ENCODE data around the gene C19orf38.

Gene C19orf38

DNA sequence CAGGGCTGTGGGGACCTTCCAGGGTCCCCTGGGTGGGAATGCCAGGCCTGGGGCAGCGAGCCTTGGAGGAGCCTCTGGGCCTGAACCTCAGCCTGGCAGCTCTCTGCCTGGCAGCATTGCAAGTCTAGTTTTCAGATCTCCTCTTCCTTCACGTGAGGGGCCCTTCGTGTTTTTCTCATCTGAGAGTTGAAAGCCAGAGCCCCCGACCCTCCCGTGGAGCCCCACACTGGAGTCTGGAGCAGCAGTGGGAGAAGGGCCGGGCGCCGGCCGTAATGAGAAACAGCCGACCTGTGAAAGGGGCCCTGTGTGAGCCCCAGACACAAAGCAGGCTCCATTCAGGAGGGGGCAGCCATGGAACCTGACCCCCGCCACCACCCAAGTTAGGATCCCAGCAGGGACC lies 31.5 kb upstream of the C19orf38 start:
- no peak for ATAC-seq
- TF ChIP-seq ESRRG (CRISPR knock-in tag; IDR thresholded peaks at IDR 0.05) (no peak), ZNF8 (CRISPR knock-in tag; IDR thresholded peaks at IDR 0.05) (no peak), ZNF565 (CRISPR knock-in tag; conservative IDR thresholded peaks at IDR 0.05; ENCODE audit: low read depth) (no peak), GLIS3 (CRISPR knock-in tag; IDR thresholded peaks at IDR 0.05) (no peak), OSR1 (CRISPR knock-in tag; IDR thresholded peaks at IDR 0.05) (no peak), TOX (CRISPR knock-in tag; IDR thresholded peaks at IDR 0.05; ENCODE audit: borderline replicate concordance) (no peak), ISL1 (CRISPR knock-in tag; IDR thresholded peaks at IDR 0.05) (no peak), ZNF70 (CRISPR knock-in tag; IDR thresholded peaks at IDR 0.05) (no peak), ARNTL (CRISPR knock-in tag; IDR thresholded peaks at IDR 0.05; ENCODE audit: borderline replicate concordance, low read depth) (no peak), ZFP3 (CRISPR knock-in tag; IDR thresholded peaks at IDR 0.05) (no peak)

DNA sequence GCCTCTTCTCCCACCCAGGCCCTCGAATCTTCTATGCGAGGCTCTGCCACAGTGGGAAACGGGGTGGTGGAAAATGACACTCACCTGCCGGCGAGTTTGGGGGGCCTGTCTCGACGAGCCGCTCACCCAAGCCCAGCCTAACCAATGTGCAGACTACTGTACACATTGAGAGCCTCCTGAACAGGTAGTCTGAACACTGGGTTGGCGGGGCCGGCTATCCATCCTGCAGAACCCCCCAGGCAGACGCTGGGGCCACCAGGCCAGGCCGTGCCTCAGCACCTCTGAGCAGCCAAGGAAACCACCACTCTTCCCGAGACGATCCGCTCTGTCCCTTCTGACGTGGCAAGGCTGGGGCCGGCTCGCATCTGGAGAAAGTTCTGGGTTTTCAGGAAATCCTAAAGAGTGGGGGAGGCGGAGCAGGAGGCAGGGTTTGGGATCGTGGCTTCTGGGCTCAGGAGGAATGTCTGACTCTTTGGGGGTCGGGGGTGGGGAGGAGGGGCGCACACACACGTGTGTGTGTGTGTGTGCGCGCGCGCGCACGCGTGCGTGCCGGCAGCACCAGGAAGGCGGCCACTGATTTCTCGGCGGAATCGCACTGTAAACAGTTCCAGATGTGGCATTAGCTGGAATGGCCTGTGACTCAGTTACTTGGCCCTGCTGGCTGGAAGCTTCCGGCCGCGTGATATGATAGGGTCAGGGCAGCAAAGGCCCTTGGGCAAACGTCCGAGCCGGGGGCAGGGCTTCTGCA lies 30.8 kb upstream of the C19orf38 start:
- ATAC-seq: peak; percentile 76
- TF ChIP-seq ZNF70 (CRISPR knock-in tag; IDR thresholded peaks at IDR 0.05): no peak
- peak; percentile 58 for TF ChIP-seq TCF4 (CRISPR knock-in tag; IDR thresholded peaks at IDR 0.05; ENCODE audit: borderline replicate concordance)

DNA sequence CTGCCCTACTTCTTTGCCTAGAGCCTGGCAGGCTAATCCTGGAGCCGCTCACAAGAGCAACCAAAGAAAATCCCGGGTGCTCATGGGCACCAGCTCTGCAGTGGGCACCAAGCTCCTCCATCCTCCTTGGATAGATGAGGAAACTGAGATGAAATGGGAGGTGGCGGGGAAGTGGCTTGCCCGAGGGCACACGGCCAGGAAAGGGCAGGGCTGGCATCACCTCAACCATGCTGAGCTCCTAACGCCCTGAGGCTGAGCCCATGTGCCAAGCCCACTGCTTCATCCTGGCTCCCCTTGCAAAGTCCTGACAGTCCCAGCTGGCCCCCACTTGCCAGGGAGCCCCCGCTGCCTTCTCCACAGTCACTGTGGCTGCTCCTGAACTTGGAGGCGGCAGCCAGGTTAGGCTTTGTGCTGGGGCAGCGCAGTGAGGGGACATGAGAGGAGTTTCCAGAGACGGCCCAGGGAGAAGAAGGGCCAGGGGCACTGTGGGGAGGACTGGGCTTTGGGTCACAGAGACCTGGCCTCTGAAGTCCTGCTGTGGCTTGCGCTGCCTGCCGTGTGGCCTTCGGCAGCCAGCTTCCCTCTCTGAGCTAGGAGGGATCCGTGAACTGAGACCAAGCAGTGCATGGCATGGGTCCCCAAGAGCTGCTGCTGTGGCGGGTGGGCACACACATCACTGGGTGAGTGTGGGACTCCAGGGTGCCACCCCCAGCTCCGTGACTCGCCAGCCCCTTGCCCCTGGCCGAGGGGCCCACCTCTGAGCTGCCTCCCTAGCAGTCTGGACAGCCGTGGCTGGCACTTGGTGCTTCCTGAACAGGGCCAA lies 29.7 kb upstream of the C19orf38 start:
- ATAC-seq: peak; percentile 2; the same call in 1 of the 3 replicates
- TF ChIP-seq SNAI2 (CRISPR knock-in tag; IDR thresholded peaks at IDR 0.05) (no peak), ZFP30 (CRISPR knock-in tag; IDR thresholded peaks at IDR 0.05) (no peak), ZC3H10 (CRISPR knock-in tag; IDR thresholded peaks at IDR 0.05) (no peak), ZFP3 (CRISPR knock-in tag; IDR thresholded peaks at IDR 0.05) (no peak), TOX (CRISPR knock-in tag; IDR thresholded peaks at IDR 0.05; ENCODE audit: borderline replicate concordance) (no peak), GLIS3 (CRISPR knock-in tag; IDR thresholded peaks at IDR 0.05) (no peak), ZNF565 (CRISPR knock-in tag; conservative IDR thresholded peaks at IDR 0.05; ENCODE audit: low read depth) (no peak), BACH2 (CRISPR knock-in tag; IDR thresholded peaks at IDR 0.05; ENCODE audit: borderline replicate concordance) (no peak), POU6F1 (CRISPR knock-in tag; IDR thresholded peaks at IDR 0.05; ENCODE audit: borderline replicate concordance, low read depth) (no peak), OSR1 (CRISPR knock-in tag; IDR thresholded peaks at IDR 0.05) (no peak), RARB (CRISPR knock-in tag; IDR thresholded peaks at IDR 0.05) (no peak), TCF4 (CRISPR knock-in tag; IDR thresholded peaks at IDR 0.05; ENCODE audit: borderline replicate concordance) (no peak), CSDC2 (CRISPR knock-in tag; IDR thresholded peaks at IDR 0.05) (no peak), ESRRG (CRISPR knock-in tag; IDR thresholded peaks at IDR 0.05) (no peak), CREB5 (CRISPR knock-in tag; IDR thresholded peaks at IDR 0.05; ENCODE audit: low read depth) (no peak), CSRNP3 (CRISPR knock-in tag; IDR thresholded peaks at IDR 0.05) (no peak), ARNTL (CRISPR knock-in tag; IDR thresholded peaks at IDR 0.05; ENCODE audit: borderline replicate concordance, low read depth) (no peak)
- TF ChIP-seq, protein P1, sequence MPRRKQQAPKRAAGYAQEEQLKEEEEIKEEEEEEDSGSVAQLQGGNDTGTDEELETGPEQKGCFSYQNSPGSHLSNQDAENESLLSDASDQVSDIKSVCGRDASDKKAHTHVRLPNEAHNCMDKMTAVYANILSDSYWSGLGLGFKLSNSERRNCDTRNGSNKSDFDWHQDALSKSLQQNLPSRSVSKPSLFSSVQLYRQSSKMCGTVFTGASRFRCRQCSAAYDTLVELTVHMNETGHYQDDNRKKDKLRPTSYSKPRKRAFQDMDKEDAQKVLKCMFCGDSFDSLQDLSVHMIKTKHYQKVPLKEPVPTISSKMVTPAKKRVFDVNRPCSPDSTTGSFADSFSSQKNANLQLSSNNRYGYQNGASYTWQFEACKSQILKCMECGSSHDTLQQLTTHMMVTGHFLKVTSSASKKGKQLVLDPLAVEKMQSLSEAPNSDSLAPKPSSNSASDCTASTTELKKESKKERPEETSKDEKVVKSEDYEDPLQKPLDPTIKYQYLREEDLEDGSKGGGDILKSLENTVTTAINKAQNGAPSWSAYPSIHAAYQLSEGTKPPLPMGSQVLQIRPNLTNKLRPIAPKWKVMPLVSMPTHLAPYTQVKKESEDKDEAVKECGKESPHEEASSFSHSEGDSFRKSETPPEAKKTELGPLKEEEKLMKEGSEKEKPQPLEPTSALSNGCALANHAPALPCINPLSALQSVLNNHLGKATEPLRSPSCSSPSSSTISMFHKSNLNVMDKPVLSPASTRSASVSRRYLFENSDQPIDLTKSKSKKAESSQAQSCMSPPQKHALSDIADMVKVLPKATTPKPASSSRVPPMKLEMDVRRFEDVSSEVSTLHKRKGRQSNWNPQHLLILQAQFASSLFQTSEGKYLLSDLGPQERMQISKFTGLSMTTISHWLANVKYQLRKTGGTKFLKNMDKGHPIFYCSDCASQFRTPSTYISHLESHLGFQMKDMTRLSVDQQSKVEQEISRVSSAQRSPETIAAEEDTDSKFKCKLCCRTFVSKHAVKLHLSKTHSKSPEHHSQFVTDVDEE (CRISPR knock-in tag; IDR thresholded peaks at IDR 0.05): no peak

All from SK-N-SH treated with all-trans-retinoic acid at 6 μM for 48 hours (cell line).